Posterior cingulate gyrus (tissue), 11 donors: ENCODE results near the gene KLF3.
"Not testable (repeated sequence)": the region's sequence is repeated elsewhere in the genome, so short reads cannot be mapped to it uniquely, and the experiment has no call there.

ENCODE experiments used
- DNase-seq, 10 donors: peaks; one replicate each; pipeline versions ENCODE4 v3.0.0 to v3.0.0-alpha.2; 2020 to 2021; ENCODE audit warnings: mixed read lengths in 3 of 10
- intact Hi-C: fragments of 100-400 bp; cut with DNase I; formaldehyde crosslinking; loops from one replicate; pipeline ENCODE4 v1.15.1; 2023

The KLF3 gene

GRCh38 chr4:38663801-38664705, at the start of gene KLF3:
Gene KLF3 (plus strand): TSS chr4:38664199. CDS start chr4:38680626, 16,427 bp downstream.
- intact Hi-C loops: loop anchor here (2.0 kb wide), 1 partner anchor 97 kb away; no protein-coding TSS in a partner anchor
- peak; percentile 79 to 98 (median 86) for DNase-seq

GRCh38 chr4:38614231-38614630, 49.8 kb upstream of the KLF3 start:
- no peak for DNase-seq
- intact Hi-C loops: no loop called here

- intact Hi-C loops: no loop called here
- DNase-seq: no peak
These were observed 48.2 kb upstream of the KLF3 start for GRCh38 chr4:38615847-38616246.

- intact Hi-C loops: no loop called here
- DNase-seq: no peak
These were observed 45.5 kb upstream of the KLF3 start for GRCh38 chr4:38618505-38618904.

GRCh38 chr4:38619316-38619715, 44.7 kb upstream of the KLF3 start:
- intact Hi-C loops: no loop called here
- no peak for DNase-seq

GRCh38 chr4:38620065-38620464, 43.9 kb upstream of the KLF3 start:
- intact Hi-C loops: loop anchor here (5.0 kb wide), 1 partner anchor 37 kb away; no protein-coding TSS in a partner anchor
- no peak for DNase-seq

DNA sequence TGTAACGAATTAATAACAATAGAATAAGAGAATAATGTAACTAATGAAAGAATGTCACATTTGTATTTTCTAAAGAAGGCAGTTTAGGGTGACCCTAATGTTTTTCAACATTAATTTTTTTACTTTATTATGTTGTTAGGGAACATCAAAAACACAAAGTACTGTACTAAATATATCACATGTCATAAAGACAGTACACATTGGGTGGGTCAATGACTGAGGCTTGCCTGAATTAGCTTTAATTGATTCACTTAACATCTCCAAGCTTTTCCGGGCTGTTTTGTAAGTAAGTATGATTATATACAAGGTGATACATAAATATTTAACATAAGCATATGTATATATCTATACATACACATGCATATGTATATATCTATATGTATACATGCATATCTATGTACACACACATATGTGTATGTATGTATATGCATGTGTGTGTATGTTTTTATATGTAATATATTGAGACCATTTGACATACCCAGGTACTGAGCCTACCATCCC, 43.4 kb upstream of the KLF3 start:
- DNase-seq: no peak
- intact Hi-C loops: loop anchor here (5.0 kb wide), 1 partner anchor 37 kb away; no protein-coding TSS in a partner anchor

DNA sequence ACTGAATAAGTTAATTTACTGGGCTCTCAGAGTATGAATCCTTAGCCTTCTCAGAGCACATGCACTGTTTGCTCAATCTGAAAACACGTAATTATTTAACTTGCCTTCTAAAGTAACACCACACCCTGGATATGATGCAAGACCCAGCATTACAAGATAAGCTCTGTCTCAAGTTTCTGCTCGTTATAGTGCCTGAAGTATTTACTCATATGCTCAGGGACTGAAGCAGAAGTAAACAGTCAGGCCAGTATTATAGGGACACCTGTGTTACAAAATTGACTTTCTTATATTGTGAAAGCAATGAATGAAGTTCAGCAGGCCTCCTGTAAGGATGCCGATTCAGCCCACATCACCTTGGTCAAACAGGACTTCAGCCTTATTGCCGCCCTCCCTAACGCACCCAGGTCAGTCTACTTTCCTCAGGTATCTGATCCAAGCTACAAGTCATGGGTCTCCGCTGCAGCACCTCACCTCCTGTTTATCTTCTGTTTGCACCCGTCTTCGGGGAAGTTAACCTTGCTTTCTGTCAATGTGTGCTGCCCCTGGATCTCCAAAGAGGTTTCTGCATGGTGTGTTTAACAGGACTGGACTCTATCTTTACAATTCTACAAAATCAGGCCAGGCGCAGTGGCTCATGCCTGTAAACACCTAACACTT, 42.8 kb upstream of the KLF3 start:
- intact Hi-C loops: loop anchor here (5.0 kb wide), 1 partner anchor 36 kb away; no protein-coding TSS in a partner anchor
- no peak for DNase-seq

GRCh38 chr4:38621831-38622230, 42.2 kb upstream of the KLF3 start:
- no peak for DNase-seq
- intact Hi-C loops: loop anchor here (5.0 kb wide), 1 partner anchor 35 kb away; no protein-coding TSS in a partner anchor

GRCh38 chr4:38622340-38622739, 41.7 kb upstream of the KLF3 start:
- not testable (repeated sequence) for DNase-seq
- intact Hi-C loops: loop anchor here (5.0 kb wide), 1 partner anchor 35 kb away; no protein-coding TSS in a partner anchor

DNA sequence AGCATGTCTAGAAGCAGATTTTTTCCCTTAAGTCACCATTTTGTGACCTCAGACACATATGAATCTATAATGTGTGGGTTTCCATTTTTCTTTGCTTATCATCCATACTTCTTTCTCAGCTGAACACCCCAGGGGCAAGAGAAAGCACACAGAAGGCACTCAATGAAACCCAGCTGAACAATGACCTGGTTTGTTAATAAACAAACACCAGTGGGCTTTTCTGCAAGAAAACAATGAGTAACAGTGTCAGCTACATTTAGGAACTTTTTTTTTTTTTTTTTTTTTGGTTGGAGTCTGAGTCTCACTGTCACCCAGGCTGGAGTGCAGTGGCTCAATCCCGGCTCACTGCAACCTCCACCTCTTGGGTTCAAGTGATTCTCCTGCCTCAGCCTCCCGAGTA, 40.7 kb upstream of the KLF3 start:
- intact Hi-C loops: loop anchor here (5.0 kb wide), 1 partner anchor 34 kb away; no protein-coding TSS in a partner anchor

GRCh38 chr4:38624311-38624710, 39.7 kb upstream of the KLF3 start:
- DNase-seq: no peak
- intact Hi-C loops: loop anchor here (5.0 kb wide), 1 partner anchor 33 kb away; no protein-coding TSS in a partner anchor

More for the DNA sequence above, 40.7 kb upstream of the KLF3 start:
- no peak for DNase-seq

DNA sequence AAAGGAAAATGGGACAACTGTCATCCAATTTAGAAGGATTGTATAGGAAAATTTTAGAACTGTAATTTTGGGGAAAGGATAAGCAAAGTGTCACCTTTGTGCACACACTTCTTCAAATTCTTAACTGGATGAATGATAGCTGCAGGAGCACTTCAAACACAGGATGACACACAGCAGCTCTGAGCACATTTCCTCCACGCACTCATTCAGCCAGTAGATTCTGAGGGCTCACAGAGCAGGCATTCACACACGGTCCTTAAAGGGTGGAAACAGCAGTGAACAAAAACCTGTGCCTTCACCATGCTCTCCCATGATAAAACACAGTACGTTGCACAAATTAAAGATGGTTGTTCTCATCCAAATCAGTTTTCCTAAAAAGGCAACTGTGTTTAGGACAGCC, 38.5 kb upstream of the KLF3 start:
- intact Hi-C loops: no loop called here
- no peak for DNase-seq

DNA sequence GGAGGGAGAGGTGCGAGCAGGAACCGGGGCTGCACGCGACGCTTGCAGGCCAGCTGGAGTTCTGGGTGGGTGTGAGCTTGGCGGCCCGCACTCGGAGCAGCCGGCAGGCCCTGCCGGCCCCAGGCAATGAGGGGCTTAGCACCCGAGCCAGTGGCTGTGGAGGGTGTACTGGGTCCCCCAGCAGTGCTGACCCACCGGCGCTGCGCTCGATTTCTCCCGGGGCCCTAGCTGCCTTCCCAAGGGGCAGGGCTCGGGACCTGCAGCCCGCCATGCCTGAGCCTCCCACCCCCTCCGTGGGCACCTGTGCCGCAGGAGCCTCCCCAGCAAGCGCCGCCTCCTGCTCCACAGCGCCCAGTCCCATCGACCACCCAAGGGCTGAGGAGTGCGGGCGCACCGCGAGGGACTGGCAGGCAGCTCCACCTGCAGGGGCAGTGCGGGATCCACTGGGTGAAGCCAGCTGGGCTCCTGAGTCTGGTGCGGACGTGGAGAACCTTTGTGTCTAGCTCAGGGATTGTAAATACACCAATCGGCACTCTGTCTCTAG, 37.0 kb upstream of the KLF3 start:
- intact Hi-C loops: not testable (repeated sequence)
- peak in 2 of 10 donors; percentile 51 to 83 for DNase-seq

DNA sequence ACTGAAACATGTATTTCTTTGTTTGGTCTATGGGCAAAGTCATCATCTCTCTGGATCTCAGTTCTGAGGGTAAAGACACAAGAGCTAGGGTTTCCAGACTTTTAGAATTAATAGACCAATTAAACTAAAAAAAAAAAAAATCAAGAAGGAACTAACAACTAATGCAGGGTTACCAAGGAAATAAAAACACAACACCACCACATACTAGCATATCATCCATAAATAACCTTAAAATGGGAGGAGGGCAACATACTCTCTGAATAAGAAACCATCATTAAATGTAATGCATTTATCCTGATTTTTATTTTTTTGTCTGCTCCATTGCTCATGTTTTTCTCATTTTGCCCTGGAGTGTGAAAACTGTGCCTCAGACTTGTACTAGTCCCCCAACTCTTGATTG, 33.5 kb upstream of the KLF3 start:
- no peak for DNase-seq

DNA sequence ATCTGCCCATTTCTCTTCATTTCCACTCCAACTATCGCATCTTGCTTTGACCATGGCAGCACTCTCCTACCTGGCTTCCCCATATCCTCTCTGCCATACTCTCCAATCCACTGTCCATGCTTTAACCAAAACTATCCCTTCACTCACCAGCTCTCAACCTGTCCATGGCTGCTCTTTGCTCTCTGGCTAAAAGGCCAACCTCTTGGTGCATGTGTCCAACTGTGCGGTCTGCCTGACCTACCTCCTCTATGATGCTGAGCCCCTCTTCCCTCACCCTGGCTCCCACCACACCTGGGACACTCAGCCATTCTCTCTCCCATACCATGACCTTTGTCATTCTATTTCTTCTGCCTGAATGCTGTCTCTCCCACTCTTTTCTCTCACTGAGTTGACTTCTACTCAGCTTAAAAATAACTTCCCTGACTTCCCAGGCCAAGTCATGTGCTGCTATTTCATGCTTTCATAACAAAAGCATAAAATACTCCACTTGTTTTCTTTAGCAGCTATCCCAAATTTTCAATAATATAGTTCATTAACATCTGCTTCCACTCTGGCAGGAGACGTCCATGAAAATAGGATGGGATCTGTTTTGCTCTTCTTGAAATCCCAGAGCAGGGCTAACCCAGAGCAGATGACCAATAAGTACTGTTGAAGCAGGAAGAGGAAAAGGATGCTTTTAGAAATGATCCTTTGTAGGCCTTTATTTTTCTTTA, 29.8 kb upstream of the KLF3 start:
- DNase-seq: no peak
- intact Hi-C loops: no loop called here

More for the DNA sequence above, 33.5 kb upstream of the KLF3 start:
- intact Hi-C loops: no loop called here

DNA sequence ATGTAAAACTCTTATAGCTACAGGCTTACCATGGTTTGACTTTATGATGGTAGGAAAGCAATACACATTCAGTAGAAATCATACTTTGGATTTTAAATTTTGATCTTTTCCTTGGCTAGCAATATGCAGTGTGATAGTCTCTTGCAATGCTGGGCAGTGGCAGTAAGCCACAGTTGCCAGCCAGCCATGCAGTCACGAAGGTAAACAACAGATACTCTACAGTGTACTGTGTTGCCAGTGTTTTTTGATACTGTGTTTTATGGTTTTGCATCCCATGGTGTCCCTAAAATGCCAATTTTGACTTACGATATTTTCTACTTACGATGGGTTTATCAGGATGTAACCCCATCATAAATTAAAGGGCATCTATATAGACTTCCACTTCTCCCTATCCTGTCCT, 24.8 kb upstream of the KLF3 start:
- DNase-seq: no peak
- intact Hi-C loops: no loop called here

DNA sequence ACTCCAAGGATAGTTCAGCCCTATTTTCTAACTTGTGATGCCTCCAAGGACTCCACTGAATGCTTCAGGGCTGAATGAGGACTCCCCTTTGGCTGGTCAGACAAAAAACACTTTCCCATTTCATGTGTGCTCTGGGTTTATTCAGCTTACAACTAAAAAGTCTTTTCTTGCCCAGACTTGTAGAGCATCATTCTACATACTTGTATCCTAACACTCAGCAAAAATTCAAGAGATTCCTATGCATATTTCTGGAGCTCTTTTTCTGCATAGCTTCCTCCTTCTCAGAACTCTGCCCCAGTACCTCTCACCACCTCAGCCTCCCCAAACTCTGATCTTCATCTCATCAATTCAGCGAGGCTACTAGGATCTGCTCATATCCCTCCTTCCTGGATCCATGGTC, 22.2 kb upstream of the KLF3 start:
- intact Hi-C loops: no loop called here
- no peak for DNase-seq

DNA sequence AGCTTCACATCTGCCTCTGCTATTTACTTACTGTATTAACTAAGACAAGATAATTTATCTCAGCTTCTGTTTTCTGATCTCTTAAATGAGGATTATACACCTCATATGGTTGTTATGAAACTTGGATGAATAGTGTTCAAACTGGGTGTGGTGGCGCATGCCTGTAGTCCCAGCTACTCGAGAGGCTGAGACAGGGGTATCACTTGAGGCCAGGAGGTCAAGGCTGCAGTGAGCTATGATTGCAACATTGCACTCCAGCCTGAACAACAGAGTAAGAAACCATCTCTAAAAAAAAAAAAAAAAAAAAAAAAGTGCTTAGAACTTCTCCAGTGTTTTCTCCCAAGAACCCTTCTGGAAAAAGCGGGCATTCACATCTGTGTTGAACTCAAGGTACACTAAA, 19.8 kb upstream of the KLF3 start:
- DNase-seq: no peak
- intact Hi-C loops: no loop called here
